Esophagus squamous epithelium (tissue), 4 donors: ENCODE measurements around the gene TTC16.

Experiments used
- POLR2A ChIP-seq, 4 donors: fragments of 450-650 bp; IDR thresholded peaks; one replicate each; pipeline ENCODE4 v1.6.1; 2017; ENCODE audit warnings: antibody characterized with exemption in 4 of 4, mild to moderate bottlenecking in 4 of 4, moderate library complexity in 3 of 4
- TF ChIP-seq, protein P1 (sequence below), 6 experiments: fragments of 450-650 bp in 4 of 6; fragments of 200-600 bp in 2 of 6; sonication (generic) in 2 of 6; IDR thresholded peaks; one replicate each; pipeline ENCODE4 v1.5.1; 2016 to 2019; ENCODE audit warnings: antibody characterized with exemption in 6 of 6, mild to moderate bottlenecking in 4 of 6, moderate library complexity in 4 of 6

DNA sequence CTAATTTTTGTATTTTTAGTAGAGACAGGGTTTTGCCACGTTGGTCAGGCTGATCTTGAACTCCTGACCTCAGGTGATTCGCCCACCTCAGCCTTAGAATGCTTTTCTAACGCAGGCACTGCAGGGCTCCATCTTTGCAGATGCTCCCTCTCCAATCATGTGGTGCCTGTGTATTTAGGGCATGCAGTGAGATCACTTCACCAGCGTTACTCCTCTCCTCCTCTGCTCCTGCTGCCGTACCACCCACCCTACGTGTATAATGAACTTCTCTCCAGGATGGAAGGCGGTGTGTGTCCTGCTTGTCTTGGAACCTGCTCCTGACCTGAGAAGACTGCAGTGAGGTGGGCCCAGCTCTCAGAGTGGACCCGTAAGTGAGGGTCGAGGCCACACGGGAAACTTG, 22.7 kb upstream of the TTC16 start:
- TF ChIP-seq, protein P1, sequence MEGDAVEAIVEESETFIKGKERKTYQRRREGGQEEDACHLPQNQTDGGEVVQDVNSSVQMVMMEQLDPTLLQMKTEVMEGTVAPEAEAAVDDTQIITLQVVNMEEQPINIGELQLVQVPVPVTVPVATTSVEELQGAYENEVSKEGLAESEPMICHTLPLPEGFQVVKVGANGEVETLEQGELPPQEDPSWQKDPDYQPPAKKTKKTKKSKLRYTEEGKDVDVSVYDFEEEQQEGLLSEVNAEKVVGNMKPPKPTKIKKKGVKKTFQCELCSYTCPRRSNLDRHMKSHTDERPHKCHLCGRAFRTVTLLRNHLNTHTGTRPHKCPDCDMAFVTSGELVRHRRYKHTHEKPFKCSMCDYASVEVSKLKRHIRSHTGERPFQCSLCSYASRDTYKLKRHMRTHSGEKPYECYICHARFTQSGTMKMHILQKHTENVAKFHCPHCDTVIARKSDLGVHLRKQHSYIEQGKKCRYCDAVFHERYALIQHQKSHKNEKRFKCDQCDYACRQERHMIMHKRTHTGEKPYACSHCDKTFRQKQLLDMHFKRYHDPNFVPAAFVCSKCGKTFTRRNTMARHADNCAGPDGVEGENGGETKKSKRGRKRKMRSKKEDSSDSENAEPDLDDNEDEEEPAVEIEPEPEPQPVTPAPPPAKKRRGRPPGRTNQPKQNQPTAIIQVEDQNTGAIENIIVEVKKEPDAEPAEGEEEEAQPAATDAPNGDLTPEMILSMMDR (IDR thresholded peaks at IDR 0.05): no peak
- no peak for TF ChIP-seq POLR2A (IDR thresholded peaks at IDR 0.05)
